Gastrocnemius medialis (tissue), 4 donors: Measurements from ENCODE around the gene TUBB2B. TPM values are rescaled to one million over a fixed set of nuclear protein-coding genes. Genes with fewer than 3 reads are reported as not detected.
A peak's percentile ranks its signal among the peaks of the same experiment; 100 is the strongest.

Experiments used
- ATAC-seq, 2 donors: fragments of 150-250 bp; one replicate each; pipeline ENCODE4 v1.9.1; 2016
- DNase-seq, 2 donors: peaks; one replicate each; pipeline ENCODE4 v3.0.0-alpha.2; 2019
- H3K27ac ChIP-seq, 4 donors: fragments of 200-600 bp; sonication (generic); 1 replicate in 1 of 4; 2 replicates in 3 of 4; pipeline ENCODE4 v1.5.1; 2016 to 2018; ENCODE audit warnings: mild to moderate bottlenecking in 2 of 4, moderate library complexity in 1 of 4
- H3K27me3 ChIP-seq, 3 donors: fragments of 200-600 bp; sonication (generic) in 2 of 3; 1 replicate in 1 of 3; 2 replicates in 2 of 3; pipeline versions ENCODE4 v1.5.1 to v1.6.0; 2016 to 2019; ENCODE audit warnings: mild to moderate bottlenecking in 1 of 3, moderate library complexity in 1 of 3
- H3K36me3 ChIP-seq, 2 donors: fragments of 200-600 bp; sonication (generic) in 1 of 2; one replicate each; pipeline ENCODE4 v1.5.1; 2017 to 2018
- H3K4me1 ChIP-seq, 2 donors: fragments of 200-600 bp; sonication (generic) in 1 of 2; one replicate each; pipeline ENCODE4 v1.5.1; 2016 to 2017; ENCODE audit warnings: mild to moderate bottlenecking in 2 of 2
- H3K4me3 ChIP-seq, 4 donors: fragments of 200-600 bp; sonication (generic) in 3 of 4; 1 replicate in 1 of 4; 2 replicates in 3 of 4; pipeline ENCODE4 v1.5.1; 2016 to 2019; ENCODE audit warnings: mild to moderate bottlenecking in 2 of 4
- H3K9me3 ChIP-seq, 3 donors: fragments of 200-600 bp; sonication (generic) in 2 of 3; 1 replicate in 1 of 3; 2 replicates in 2 of 3; pipeline ENCODE4 v1.5.1; 2016 to 2019
- POLR2A ChIP-seq, 2 donors: fragments of 450-650 bp; IDR thresholded peaks; one replicate each; pipeline ENCODE4 v1.6.1; 2017; ENCODE audit warnings: antibody characterized with exemption in 2 of 2, mild to moderate bottlenecking in 2 of 2, moderate library complexity in 2 of 2
- in situ Hi-C, 4 donors: fragments of 200-750 bp; cut with MboI; loops; one replicate each; pipeline versions ENCODE4 v1.15.0 to v1.8.0; 2017; ENCODE audit warnings: low sequenced_read_pairs in 4 of 4
- intact Hi-C: fragments of 100-400 bp; cut with DNase I; formaldehyde crosslinking; loops from one replicate; pipeline ENCODE4 v1.15.1; 2023; ENCODE audit warnings: low total_unique reads
- total RNA-seq, 4 donors: library from RNA; depleted of rRNA; stranded (reverse); fragments of >200 nt; gene quantifications; one replicate each; pipeline versions ENCODE4 v1.1.0 to v1.2.3, GENCODE V29; 2016
- TF ChIP-seq, protein P1 (sequence below), 5 experiments: fragments of 450-650 bp in 3 of 5; fragments of 200-600 bp in 2 of 5; sonication (generic) in 2 of 5; IDR thresholded peaks in 4 of 5; conservative IDR thresholded peaks in 1 of 5; 1 replicate in 4 of 5; 2 replicates in 1 of 5; pipeline ENCODE4 v1.5.1; 2016 to 2019; ENCODE audit warnings: antibody characterized with exemption in 5 of 5, mild to moderate bottlenecking in 3 of 5, moderate library complexity in 3 of 5

Gene TUBB2B
- total RNA-seq, 4 donors from 2014 or later, result 1.5 to 3.5 (median 1.9) TPM

DNA sequence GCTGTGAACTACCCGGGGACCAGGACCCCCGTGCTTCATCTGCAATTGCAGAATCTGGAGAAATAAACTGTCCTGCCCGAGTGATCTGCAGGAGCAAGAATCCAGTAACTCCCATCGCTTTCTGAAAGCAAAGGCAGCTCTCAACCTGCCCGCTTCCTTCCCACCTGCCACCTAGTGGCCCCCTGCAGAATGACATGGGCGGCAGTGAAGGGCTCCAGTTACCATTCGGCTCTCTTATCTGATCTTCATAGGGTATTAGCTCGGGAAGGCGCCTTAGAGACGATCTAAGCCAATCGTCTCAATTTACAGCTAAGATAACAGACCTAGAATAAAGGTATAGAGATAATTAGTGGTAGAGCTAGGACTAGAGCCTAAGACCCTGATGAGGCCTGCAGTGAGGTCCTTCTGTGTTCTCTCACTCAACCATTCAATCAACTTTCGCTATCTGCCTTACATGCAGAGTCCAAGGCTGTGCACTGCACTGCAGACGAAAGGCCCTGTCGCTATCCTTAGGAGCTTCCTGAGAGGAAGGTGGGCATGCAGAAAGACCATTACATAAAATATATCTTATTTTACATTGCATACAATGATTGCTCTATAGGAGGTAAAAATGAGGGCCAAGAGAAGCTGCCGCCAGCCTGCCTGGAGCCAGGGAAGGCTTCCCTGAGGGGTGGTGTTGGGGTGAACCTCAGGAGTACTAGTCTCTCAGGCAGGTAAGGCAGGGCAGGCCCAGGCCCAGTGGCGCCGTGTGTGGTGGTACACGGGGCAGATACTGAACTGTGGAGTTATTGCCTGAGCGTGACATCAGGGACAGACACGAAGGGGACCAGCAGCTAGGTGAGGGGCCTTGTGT lies 24.2 kb upstream of the TUBB2B start:
- Histone ChIP-seq H3K36me3 (no peaks in the 10 kb centered on the region), H3K27ac (no peak overlapping the region), H3K4me3 (peak overlapping the region in 2 of 4 donors; percentile 18 to 50), H3K9me3 (no peaks in the 10 kb centered on the region), H3K4me1 (peaks cover 8 to 13% of the 10 kb centered on the region in 2 donors), H3K27me3 (peaks cover 7 to 29% (median 26%) of the 10 kb centered on the region in 3 donors)
- ATAC-seq, result peak; percentile 74 to 93
- in situ Hi-C loops, result loop anchor here (5.0 to 25.0 kb wide), 4 partner anchors 124 to 761 kb away; partner anchors contain the start of gene NQO2 (in 1 of the 4)
- peak; percentile 51 to 66 for DNase-seq
- intact Hi-C loops, result loop anchor here (1.0 to 2.0 kb wide), 2 partner anchors 93 to 125 kb away; no protein-coding TSS in a partner anchor
- TF ChIP-seq, protein P1, sequence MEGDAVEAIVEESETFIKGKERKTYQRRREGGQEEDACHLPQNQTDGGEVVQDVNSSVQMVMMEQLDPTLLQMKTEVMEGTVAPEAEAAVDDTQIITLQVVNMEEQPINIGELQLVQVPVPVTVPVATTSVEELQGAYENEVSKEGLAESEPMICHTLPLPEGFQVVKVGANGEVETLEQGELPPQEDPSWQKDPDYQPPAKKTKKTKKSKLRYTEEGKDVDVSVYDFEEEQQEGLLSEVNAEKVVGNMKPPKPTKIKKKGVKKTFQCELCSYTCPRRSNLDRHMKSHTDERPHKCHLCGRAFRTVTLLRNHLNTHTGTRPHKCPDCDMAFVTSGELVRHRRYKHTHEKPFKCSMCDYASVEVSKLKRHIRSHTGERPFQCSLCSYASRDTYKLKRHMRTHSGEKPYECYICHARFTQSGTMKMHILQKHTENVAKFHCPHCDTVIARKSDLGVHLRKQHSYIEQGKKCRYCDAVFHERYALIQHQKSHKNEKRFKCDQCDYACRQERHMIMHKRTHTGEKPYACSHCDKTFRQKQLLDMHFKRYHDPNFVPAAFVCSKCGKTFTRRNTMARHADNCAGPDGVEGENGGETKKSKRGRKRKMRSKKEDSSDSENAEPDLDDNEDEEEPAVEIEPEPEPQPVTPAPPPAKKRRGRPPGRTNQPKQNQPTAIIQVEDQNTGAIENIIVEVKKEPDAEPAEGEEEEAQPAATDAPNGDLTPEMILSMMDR (IDR thresholded peaks at IDR 0.05 in 4 of 5, conservative IDR thresholded peaks at IDR 0.05 in 1 of 5), result peak; percentile 88 to 96 (median 91)
- no peak for TF ChIP-seq POLR2A (IDR thresholded peaks at IDR 0.05)

DNA sequence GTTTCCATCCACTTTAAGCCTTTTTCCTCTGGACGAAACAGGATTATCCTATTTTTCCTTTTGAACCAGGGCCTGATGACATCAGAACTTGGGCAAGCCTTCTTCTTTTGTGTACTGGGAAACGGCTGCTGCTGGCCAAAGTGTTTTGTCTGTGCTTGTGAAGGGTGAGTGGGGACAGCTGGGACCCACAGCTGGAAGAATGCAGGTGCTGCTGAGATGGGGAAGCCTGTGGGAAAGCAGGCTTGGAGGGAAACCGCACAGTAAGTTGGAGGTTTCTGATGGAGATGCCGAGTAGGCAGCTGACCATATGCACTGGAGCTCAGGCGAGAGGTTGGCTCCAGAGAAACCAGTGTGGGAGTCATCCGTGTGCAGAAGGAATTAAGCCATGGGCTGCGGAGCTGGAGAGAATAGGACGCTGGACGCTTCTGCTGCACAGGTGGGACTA lies 22.8 kb upstream of the TUBB2B start:
- TF ChIP-seq, protein P1 (IDR thresholded peaks at IDR 0.05 in 4 of 5, conservative IDR thresholded peaks at IDR 0.05 in 1 of 5), result no peak
- TF ChIP-seq POLR2A (IDR thresholded peaks at IDR 0.05), result no peak
- Histone ChIP-seq H3K4me1 (peaks cover 8 to 13% of the 10 kb centered on the region in 2 donors), H3K4me3 (no peak overlapping the region), H3K36me3 (no peaks in the 10 kb centered on the region), H3K9me3 (no peaks in the 10 kb centered on the region), H3K27me3 (peaks cover 7 to 32% (median 26%) of the 10 kb centered on the region in 3 donors), H3K27ac (no peak overlapping the region)
- in situ Hi-C loops, result loop anchor here (5.0 to 25.0 kb wide), 4 partner anchors 123 to 762 kb away; partner anchors contain the start of gene NQO2 (in 1 of the 4)
- DNase-seq (no peak), ATAC-seq (no peak)
- intact Hi-C loops, result loop anchor here (2.0 kb wide), 1 partner anchor 91 kb away; no protein-coding TSS in a partner anchor

DNA sequence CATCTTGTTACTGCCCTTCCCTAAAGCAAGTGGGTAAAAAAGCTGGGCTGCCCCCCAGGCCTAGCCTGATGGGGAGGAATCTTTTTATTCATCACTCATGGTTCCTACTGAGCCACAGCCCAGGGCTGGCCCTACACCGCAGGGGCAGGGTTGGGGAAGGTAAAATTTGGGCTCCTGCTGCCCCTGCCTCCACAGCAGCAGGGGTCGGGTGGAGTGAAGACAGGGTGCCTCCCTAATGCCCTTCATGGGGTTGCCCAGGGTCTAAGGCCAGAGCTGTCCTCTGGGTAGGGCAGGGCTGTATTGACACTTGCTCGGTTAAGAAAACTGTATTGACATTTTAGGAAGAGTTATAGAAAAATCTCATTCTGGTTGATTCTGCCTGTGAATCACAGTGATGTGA lies 22.4 kb upstream of the TUBB2B start:
- Histone ChIP-seq H3K4me1 (peaks cover 8 to 13% of the 10 kb centered on the region in 2 donors), H3K36me3 (no peaks in the 10 kb centered on the region), H3K27me3 (peaks cover 7 to 32% (median 26%) of the 10 kb centered on the region in 3 donors), H3K27ac (no peak overlapping the region), H3K9me3 (no peaks in the 10 kb centered on the region), H3K4me3 (no peak overlapping the region)
- TF ChIP-seq, protein P1 (IDR thresholded peaks at IDR 0.05 in 4 of 5, conservative IDR thresholded peaks at IDR 0.05 in 1 of 5), result no peak
- TF ChIP-seq POLR2A (IDR thresholded peaks at IDR 0.05), result no peak
- intact Hi-C loops (loop anchor here (2.0 kb wide), 1 partner anchor 91 kb away; no protein-coding TSS in a partner anchor), in situ Hi-C loops (loop anchor here (5.0 to 25.0 kb wide), 4 partner anchors 123 to 762 kb away; partner anchors contain the start of gene NQO2 (in 1 of the 4))
- ATAC-seq (no peak), DNase-seq (no peak)

DNA sequence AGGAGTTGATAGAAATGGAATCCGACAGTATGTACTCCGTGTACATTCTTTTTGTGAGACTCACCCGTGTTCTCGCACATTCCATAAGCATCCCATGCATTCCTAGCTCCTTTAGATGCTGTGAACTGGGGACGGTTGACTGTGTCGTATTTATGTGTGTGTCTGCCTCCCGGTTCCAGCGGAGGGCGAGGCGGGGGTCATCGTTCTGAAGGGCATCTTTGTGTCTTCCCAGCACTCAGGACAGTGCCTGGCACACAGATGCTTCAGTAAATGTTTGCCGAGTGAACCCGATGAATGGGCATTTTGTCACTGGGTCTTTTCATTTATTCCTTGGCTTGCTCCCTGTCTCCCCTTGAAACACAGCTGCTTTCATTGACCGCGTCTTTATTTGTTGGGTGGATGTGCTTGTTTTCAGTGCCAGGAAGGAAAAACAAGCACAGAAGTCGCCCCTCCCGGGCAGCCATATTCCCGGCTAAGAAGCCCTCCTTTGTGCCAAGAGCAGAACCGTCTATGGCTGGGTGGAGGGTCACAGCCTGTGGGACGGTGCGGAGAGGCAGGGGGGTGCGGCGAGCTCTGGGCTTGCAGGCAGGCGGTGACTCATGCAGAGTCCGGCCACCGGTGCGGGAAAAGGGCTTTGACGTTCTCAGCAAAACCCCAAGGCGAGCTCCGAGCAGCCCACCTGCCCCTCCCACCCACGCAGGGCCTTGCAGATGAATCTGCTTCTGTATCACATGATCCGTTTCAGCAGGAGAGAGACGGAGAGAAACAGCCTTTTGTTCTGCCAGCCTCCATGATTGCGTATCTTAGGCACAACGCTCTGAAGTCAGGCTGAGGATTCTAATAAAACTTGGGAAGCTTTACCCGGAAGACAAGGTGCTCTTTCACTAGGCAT lies 20.0 kb upstream of the TUBB2B start:
- H3K27ac ChIP-seq, result no peak overlapping the region
- peaks cover 8 to 13% of the 10 kb centered on the region in 2 donors for H3K4me1 ChIP-seq
- ATAC-seq (peak in 1 of 2 donors; percentile 27), DNase-seq (no peak)
- in situ Hi-C loops, result loop anchor here in 1 of 4 donors (5.0 kb wide), 1 partner anchor 120 kb away; no protein-coding TSS in a partner anchor
- intact Hi-C loops, result no loop called here
- no peak for TF ChIP-seq POLR2A (IDR thresholded peaks at IDR 0.05)
- TF ChIP-seq, protein P1 (IDR thresholded peaks at IDR 0.05 in 4 of 5, conservative IDR thresholded peaks at IDR 0.05 in 1 of 5), result no peak
- no peaks in the 10 kb centered on the region for H3K9me3 ChIP-seq
- peaks cover 7 to 35% (median 26%) of the 10 kb centered on the region in 3 donors for H3K27me3 ChIP-seq
- H3K4me3 ChIP-seq, result peak overlapping the region; percentile 24 to 56 (median 40)
- H3K36me3 ChIP-seq, result no peaks in the 10 kb centered on the region
